Mesothelial cell of epicardium (in vitro differentiated cells): ENCODE measurements around the gene MAT2A. TPM values are rescaled to one million over a fixed set of nuclear protein-coding genes. Genes with fewer than 3 reads are reported as not detected.

ENCODE experiments used
- DNase-seq, 2 experiments: peaks; one replicate each; pipeline ENCODE4 v3.0.0; 2021; ENCODE audit warnings: low spot score in 2 of 2; ENCODE audit not compliant: unreplicated experiment in 2 of 2
- H3K27ac Mint-ChIP-seq: 2 replicates; pipeline ENCODE4 v1.8.0; 2021; ENCODE audit warnings: mixed read lengths
- H3K27me3 Mint-ChIP-seq: 2 replicates; pipeline ENCODE4 v1.8.0; 2021; ENCODE audit warnings: low read depth, mixed read lengths
- H3K36me3 Mint-ChIP-seq: 2 replicates; pipeline ENCODE4 v1.8.0; 2021; ENCODE audit warnings: mixed read lengths
- H3K4me1 Mint-ChIP-seq: 2 replicates; pipeline ENCODE4 v1.8.0; 2021; ENCODE audit warnings: mixed read lengths
- H3K4me3 Mint-ChIP-seq: 2 replicates; pipeline ENCODE4 v1.8.0; 2021; ENCODE audit warnings: mild to moderate bottlenecking, moderate library complexity, mixed read lengths
- H3K9me3 Mint-ChIP-seq: 2 replicates; pipeline ENCODE4 v1.8.0; 2021; ENCODE audit warnings: mixed read lengths
- CTCF ChIP-seq: fragments of 200-600 bp; sonication (generic); IDR thresholded peaks from one replicate; pipeline ENCODE4 v1.5.0; 2021; ENCODE audit warnings: antibody characterized with exemption; ENCODE audit not compliant: unreplicated experiment
- total RNA-seq: library from RNA; stranded (reverse); gene quantifications from 3 replicates; pipeline ENCODE4 v1.2.1, GENCODE V29; 2021

The MAT2A gene
- 263 to 274 TPM (median 271 TPM) in 3 replicates for total RNA-seq

GRCh38 chr2:85538507-85539360 lies at the start of gene MAT2A:
MAT2A (plus strand) TSS chr2:85539168; CDS start chr2:85539288, 120 bp downstream.
- TF ChIP-seq CTCF = peak; percentile 75
- peaks cover 53% of the 10 kb centered on the region for H3K4me1 Mint-ChIP-seq
- peaks cover 23% of the 10 kb centered on the region for H3K36me3 Mint-ChIP-seq
- no peaks in the 10 kb centered on the region for H3K9me3 Mint-ChIP-seq
- H3K4me3 Mint-ChIP-seq = peak within 1 kb of the TSS; percentile 89
- H3K27me3 Mint-ChIP-seq = no peaks in the 10 kb centered on the region
- DNase-seq = peak; percentile 93 to 94
- peak within 1 kb of the TSS; percentile 99 for H3K27ac Mint-ChIP-seq

- H3K9me3 Mint-ChIP-seq = peaks cover 9% of the 10 kb centered on the region
- H3K27ac Mint-ChIP-seq = no peak overlapping the region
- peaks cover 5% of the 10 kb centered on the region for H3K36me3 Mint-ChIP-seq
- H3K27me3 Mint-ChIP-seq = no peaks in the 10 kb centered on the region
- H3K4me1 Mint-ChIP-seq = no peaks in the 10 kb centered on the region
- H3K4me3 Mint-ChIP-seq = no peak overlapping the region
- no peak for TF ChIP-seq CTCF
- no peak for DNase-seq
Observed at GRCh38 chr2:85490861-85491755, 47.9 kb upstream of the MAT2A start.

GRCh38 chr2:85496436-85496835 lies 42.5 kb upstream of the MAT2A start:
- Mint-ChIP-seq H3K27ac (no peak overlapping the region), H3K27me3 (no peaks in the 10 kb centered on the region), H3K9me3 (peaks cover 7% of the 10 kb centered on the region), H3K4me3 (no peak overlapping the region), H3K36me3 (no peaks in the 10 kb centered on the region), H3K4me1 (peaks cover 4% of the 10 kb centered on the region)
- no peak for TF ChIP-seq CTCF
- DNase-seq = no peak

- no peak for TF ChIP-seq CTCF
- Mint-ChIP-seq H3K27me3 (no peaks in the 10 kb centered on the region), H3K36me3 (no peaks in the 10 kb centered on the region), H3K4me1 (peaks cover 4% of the 10 kb centered on the region), H3K9me3 (peaks cover 7% of the 10 kb centered on the region), H3K4me3 (no peak overlapping the region), H3K27ac (no peak overlapping the region)
- no peak for DNase-seq
Observed at GRCh38 chr2:85497944-85498630, 40.9 kb upstream of the MAT2A start.

- Mint-ChIP-seq H3K27ac (no peak overlapping the region), H3K9me3 (peaks cover 7% of the 10 kb centered on the region), H3K4me1 (peaks cover 14% of the 10 kb centered on the region), H3K36me3 (no peaks in the 10 kb centered on the region), H3K4me3 (no peak overlapping the region), H3K27me3 (no peaks in the 10 kb centered on the region)
- no peak for DNase-seq
- TF ChIP-seq CTCF = no peak
Observed at GRCh38 chr2:85501248-85501647, 37.7 kb upstream of the MAT2A start.
